ENCODE measurements around the gene PIRT. TPM values are rescaled to one million over a fixed set of nuclear protein-coding genes. Genes with fewer than 3 reads are reported as not detected.

The PIRT gene
- total and polyA plus RNA-seq, 11 donors = not detected

DNA sequence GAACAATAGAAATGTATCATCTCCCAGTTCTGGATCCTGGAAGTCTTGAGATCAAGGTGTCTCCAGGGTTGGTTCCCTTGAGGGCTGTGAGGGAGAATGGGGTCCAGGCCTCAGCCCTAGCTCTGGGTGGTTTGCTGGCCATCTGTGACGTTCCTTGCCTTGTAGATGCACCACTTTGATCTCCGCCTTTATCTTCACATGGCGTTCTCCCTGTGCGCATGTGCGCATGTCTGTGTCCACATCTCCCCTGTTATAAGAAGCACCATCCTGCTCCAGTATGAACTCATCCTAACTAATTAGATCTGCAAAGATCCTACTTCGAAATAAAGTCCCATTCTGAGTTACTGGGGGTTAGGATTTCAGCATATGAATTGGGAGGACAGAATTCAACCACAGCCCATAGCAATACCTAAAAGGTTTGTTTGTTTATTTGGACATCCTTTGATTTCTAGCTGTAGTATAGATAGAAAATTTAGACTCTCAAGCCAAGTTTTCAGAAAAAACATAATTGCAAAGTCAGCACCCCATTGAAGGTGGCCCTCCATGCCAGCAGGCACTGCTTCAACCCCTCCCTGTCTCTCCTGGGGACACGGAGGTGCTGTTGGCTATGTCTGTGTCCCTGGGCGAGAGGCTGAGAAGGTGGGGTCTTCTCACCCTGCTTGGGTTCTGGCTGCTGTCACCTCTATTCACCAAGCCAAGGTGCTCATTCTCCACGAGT lies 31.2 kb downstream of the PIRT start:
- DNase-seq (no peak), ATAC-seq (no peak)
- H3K36me3 ChIP-seq = no peaks in the 10 kb centered on the region
- 77 to 80% (median 79%) methylated on average over 9 of the region's 9 CpGs for WGBS, 4 donors
- TF ChIP-seq POLR2A (IDR thresholded peaks at IDR 0.05) = no peak
- TF ChIP-seq, protein P1, sequence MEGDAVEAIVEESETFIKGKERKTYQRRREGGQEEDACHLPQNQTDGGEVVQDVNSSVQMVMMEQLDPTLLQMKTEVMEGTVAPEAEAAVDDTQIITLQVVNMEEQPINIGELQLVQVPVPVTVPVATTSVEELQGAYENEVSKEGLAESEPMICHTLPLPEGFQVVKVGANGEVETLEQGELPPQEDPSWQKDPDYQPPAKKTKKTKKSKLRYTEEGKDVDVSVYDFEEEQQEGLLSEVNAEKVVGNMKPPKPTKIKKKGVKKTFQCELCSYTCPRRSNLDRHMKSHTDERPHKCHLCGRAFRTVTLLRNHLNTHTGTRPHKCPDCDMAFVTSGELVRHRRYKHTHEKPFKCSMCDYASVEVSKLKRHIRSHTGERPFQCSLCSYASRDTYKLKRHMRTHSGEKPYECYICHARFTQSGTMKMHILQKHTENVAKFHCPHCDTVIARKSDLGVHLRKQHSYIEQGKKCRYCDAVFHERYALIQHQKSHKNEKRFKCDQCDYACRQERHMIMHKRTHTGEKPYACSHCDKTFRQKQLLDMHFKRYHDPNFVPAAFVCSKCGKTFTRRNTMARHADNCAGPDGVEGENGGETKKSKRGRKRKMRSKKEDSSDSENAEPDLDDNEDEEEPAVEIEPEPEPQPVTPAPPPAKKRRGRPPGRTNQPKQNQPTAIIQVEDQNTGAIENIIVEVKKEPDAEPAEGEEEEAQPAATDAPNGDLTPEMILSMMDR (IDR thresholded peaks at IDR 0.05) = no peak
- no peak overlapping the region for H3K4me3 ChIP-seq
- H3K27ac ChIP-seq = no peak overlapping the region
- no peaks in the 10 kb centered on the region for H3K27me3 ChIP-seq
- no peaks in the 10 kb centered on the region for H3K9me3 ChIP-seq
- no peaks in the 10 kb centered on the region for H3K4me1 ChIP-seq
- intact Hi-C loops (cut with DNase I) = loop anchor here in 1 of 10 donors (10.0 kb wide), 1 partner anchor 58 kb away; no protein-coding TSS in a partner anchor

DNA sequence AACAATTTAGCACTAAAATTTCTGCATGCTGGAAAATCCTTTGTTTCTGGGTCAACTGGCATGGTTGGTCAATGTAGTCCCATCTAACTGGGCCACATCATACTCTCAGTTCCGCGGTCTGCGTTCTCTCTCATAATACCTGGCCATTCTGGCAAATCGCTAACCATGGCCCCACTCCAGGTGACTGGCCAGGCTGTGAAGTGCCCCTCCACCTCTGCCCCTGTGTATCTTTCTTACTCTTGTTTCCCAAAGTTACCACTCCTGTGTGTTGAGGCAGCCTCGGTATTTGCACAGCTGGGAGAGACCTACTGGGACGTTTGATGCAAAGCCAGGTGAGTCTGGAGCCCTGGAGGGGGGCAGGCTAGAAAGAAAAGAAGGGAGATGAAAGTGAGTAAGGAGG lies 32.0 kb downstream of the PIRT start:
- WGBS, 4 donors = 87 to 90% (median 88%) methylated on average over 6 of the region's 6 CpGs
- no peak overlapping the region for H3K27ac ChIP-seq

DNA sequence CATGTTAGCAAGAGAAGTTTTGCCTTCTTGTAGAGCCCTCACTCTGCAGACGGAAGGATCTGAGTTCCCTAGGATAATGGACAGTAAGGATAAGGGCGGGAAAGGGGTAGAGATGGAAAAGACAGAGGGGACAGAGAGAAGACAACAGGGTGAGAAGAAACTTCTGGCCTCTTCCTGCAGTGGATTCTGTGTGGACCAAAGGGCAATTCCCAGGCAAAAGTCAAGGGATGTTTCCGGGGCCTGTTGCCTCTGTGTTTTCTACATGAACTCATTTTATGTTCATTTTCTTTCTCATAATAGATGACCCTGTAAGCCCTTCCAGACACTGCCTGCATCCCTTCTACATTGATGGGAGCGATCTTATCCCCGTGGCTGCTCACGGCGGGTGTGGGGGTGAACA lies 33.3 kb downstream of the PIRT start:
- H3K27ac ChIP-seq = no peak overlapping the region
- TF ChIP-seq POLR2A (IDR thresholded peaks at IDR 0.05) = no peak
- TF ChIP-seq, protein P1 (IDR thresholded peaks at IDR 0.05) = no peak
- H3K36me3 ChIP-seq = no peaks in the 10 kb centered on the region
- no peak for DNase-seq
- H3K9me3 ChIP-seq = no peaks in the 10 kb centered on the region
- ATAC-seq = no peak
- WGBS, 4 donors = 75 to 88% (median 84%) methylated on average over 7 of the region's 7 CpGs
- H3K27me3 ChIP-seq = no peaks in the 10 kb centered on the region
- intact Hi-C loops (cut with DNase I) = loop anchor here in 1 of 10 donors (10.0 kb wide), 1 partner anchor 60 kb away; no protein-coding TSS in a partner anchor
- no peaks in the 10 kb centered on the region for H3K4me1 ChIP-seq
- H3K4me3 ChIP-seq = no peak overlapping the region

More for the DNA sequence above, 32.0 kb downstream of the PIRT start:
- ATAC-seq (no peak), DNase-seq (no peak)
- Histone ChIP-seq H3K4me3 (no peak overlapping the region), H3K9me3 (no peaks in the 10 kb centered on the region), H3K27me3 (no peaks in the 10 kb centered on the region), H3K36me3 (no peaks in the 10 kb centered on the region), H3K4me1 (no peaks in the 10 kb centered on the region)
- TF ChIP-seq, protein P1 (IDR thresholded peaks at IDR 0.05) = no peak
- intact Hi-C loops (cut with DNase I) = loop anchor here in 1 of 10 donors (10.0 kb wide), 1 partner anchor 59 kb away; no protein-coding TSS in a partner anchor

DNA sequence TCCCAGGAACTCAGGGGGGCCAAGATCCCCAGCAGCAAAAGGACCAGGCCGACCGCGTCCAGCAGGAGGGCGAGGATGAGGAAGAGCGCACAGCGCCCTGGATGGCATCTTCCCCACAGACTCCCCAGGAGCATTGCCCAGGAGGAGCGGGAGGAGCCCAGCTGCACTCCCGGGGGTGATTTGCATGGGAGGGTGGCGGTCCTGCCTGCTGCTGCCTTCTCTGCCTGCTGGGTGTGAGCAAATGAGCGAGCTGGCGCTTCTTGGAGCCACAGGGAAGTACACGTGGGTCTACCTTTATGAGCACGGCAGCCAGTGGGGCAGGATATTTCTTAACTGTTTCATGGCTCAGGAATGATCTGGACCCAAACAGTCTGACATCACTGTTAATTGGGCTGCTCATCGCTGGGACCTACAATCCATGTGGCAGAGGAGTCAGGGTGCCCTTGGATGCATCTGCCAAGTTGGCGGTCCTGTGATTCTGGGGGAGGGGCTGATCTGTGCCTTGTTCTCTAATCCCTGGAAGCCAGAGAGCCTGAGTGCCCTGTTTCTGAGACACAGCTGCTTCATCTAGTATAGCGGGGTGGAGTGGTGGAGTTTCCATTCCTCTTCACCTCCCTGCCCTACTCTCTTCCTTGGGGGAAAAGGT lies 33.9 kb downstream of the PIRT start, which contains the start of gene TMEM238L:
Gene TMEM238L (minus strand): TSS at position 270 of the 646 bp plus-strand sequence. CDS start 136 bp downstream, at position 134.
- Histone ChIP-seq H3K27ac (no peak within 1 kb of the TSS), H3K9me3 (no peaks in the 10 kb centered on the region), H3K27me3 (no peaks in the 10 kb centered on the region), H3K4me3 (no peak within 1 kb of the TSS), H3K4me1 (no peaks in the 10 kb centered on the region), H3K36me3 (no peaks in the 10 kb centered on the region)
- DNase-seq (peak in 1 of 5 donors; percentile 60), ATAC-seq (peak; percentile 42 to 78 (median 52))
- 70 to 78% (median 72%) methylated on average over 12 to 16 of the region's 16 CpGs for WGBS, 4 donors
- TF ChIP-seq POLR2A (IDR thresholded peaks at IDR 0.05) = no peak
- TF ChIP-seq, protein P1 (IDR thresholded peaks at IDR 0.05) = no peak
- intact Hi-C loops (cut with DNase I) = loop anchor here in 1 of 10 donors (10.0 kb wide), 1 partner anchor 61 kb away; no protein-coding TSS in a partner anchor

All from heart left ventricle (tissue), 16 donors.